Fibroblast of skin of back (primary cell): ENCODE measurements around the gene FBN2.
"Not testable (repeated sequence)": the region's sequence is repeated elsewhere in the genome, so short reads cannot be mapped to it uniquely, and the experiment has no call there.

Experiments used
- DNase-seq: peaks from one replicate; pipeline ENCODE4 v3.0.0-alpha.2; 2013

Gene FBN2

DNA sequence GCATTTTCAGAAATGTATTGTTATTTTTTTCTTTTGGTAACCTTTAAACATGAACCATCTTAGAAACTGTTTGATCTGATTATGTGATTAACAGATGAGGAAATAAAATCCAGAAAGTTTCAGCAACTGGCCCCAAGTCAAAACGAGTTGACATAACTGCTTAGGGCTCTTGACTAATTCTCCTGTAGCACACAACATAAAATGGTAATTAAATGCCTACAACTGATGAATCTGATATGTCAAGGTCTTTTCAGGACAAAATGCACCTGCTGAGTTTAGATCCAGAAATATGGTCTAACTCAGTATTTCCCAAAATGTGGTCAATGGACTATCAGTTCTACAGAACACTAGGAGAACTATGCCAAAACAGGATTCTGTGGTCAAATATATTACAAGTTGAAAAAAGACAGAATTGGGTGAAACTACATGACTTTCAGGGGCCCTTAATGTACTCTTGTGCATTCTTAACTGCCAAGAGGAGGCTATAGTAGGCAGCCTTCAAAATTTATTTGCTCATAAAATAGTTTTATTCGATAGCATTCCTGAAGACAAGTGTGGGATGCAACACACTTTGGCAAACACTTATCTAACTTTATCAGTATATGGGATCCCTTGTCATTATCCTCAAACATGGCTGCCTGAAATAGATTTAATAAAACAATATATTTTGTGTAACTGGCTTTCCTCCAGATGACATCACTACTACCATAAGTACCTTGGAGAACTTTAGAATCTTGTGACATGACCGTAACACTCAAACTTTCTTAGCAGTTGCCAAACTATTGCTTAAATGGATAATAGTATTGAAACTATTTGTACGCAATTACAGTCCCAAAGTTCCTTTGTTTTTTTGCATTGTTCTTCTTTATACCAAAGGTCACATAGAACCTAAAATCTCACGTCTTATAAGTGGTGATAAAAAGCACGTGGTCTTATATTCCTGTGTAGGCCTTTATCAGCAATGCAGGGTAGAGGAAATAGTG lies 59.4 kb downstream of the FBN2 start:
- DNase-seq: no peak

DNA sequence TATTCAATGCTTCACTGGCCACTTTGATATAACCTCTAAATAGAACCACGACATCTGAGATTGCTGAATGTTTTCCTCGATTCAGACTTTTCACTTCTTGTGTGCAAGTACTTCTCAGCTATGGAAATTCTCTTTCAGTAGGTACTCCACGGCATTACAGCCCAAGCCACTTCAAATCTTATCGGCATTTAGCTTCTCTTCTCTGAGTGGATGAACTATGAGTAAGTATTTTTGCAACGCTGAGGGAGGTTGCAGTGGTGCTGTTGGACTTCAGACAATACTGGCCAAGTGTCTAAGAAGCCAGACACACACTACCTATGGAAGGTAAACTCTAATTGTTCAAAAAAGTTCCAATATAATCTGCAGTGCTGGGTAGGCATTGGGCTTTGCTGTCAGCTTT lies 60.1 kb downstream of the FBN2 start:
- DNase-seq: no peak

DNA sequence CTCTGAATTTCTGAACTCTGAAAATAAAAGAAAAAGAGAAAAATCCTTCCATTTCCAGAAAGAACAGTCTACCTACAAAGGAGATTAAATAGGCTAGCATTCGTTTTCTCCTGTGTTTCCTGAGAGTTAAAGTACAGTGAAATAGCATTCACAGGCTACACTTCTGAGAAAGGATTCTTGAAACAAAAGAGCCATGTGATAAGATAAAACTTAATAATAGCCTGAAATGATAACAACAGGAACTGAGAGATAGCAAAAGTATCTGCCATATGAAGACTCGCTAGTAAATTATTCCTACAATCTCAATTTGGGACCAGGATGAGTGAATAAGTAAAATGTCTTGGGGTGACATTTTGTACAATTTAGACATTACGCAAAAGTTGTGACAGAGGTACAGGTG lies 62.4 kb downstream of the FBN2 start:
- DNase-seq: no peak

- no peak for DNase-seq
Measured at GRCh38 chr5:128472919-128473318, 65.1 kb downstream of the FBN2 start.

- DNase-seq: no peak
Measured at GRCh38 chr5:128472036-128472435, 66.0 kb downstream of the FBN2 start.

- DNase-seq: peak; percentile 93
Measured at GRCh38 chr5:128470663-128471062, 67.4 kb downstream of the FBN2 start.

- DNase-seq: peak; percentile 82
Measured at GRCh38 chr5:128469912-128470311, 68.1 kb downstream of the FBN2 start.

- DNase-seq: no peak
Measured at GRCh38 chr5:128466980-128467379, 71.1 kb downstream of the FBN2 start.

GRCh38 chr5:128466554-128466953 lies 71.5 kb downstream of the FBN2 start:
- DNase-seq: no peak

DNA sequence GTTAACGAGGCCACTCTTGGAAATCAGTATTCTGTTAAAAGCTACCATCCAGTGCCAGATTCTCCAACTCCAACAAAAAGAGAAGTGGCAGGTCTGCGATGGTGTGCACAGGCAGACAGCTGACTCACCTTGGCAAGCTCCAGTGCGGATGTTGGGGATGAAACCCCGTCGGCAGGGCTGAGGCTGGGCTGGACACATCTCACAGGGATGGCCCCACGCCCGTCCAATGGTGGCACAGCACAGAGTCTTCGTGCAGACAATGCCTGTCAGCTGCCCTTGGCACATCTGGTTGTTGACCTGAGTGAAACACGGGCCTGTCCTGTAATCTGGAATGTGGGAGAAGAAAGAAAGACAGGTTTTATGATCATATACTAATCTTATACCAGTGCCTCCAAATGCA lies 73.4 kb downstream of the FBN2 start:
- DNase-seq: no peak

- DNase-seq: peak; percentile 35
Measured at GRCh38 chr5:128462330-128462729, 75.7 kb downstream of the FBN2 start.

DNA sequence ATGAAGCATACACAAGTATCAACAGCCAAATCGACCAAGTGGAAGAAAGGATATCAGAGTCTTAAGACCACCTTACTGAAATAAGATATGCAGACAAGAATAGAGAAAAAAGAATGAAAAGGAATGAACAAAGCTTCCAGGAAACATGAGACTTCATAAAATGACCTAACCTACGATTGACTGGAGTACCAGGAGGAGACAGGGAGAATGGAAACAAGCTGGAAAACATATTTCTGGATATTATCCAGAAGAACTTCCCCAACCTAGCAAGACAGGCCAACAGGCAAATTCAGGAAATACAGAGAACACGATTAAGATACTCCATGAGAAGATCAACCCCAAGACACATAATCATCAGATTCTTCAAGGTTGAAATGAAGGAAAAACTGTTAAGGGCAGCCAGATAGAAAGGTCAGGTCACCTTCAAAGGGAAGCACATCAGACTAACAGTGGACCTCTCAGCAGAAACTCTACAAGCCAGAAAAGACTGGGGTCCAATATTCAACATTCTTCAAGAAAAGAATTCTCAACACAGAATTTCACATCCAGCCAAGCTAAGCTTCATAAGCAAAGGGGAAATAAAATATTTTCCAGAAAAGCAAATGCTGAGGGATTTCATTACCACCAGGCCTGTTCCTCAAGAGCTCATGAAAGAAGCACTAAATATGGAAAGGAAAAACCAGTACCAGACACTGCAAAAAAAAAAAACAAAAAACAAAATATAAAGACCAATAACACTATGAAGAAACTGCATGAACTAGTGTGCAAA lies 80.7 kb downstream of the FBN2 start:
- DNase-seq: not testable (repeated sequence)

- no peak for DNase-seq
Measured at GRCh38 chr5:128455841-128456361, 82.1 kb downstream of the FBN2 start.

DNA sequence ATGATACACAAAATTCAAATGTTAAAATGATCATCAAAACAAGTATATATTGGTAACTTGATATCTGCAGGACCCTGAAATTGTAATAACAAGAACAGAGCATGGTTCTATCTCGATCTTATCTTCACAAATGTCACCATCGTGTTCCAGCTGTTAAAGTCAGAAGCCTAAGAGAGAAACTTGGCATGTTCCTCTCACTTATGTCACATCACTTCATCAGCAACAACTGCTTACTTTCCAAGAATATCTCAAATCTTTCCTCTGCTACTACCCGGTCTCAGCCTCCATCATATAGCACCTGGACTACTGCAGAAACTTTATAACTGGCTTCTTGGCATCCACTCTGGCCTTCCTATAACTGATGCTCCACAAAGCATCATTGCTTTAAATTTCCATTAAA lies 84.9 kb downstream of the FBN2 start:
- DNase-seq: no peak

DNA sequence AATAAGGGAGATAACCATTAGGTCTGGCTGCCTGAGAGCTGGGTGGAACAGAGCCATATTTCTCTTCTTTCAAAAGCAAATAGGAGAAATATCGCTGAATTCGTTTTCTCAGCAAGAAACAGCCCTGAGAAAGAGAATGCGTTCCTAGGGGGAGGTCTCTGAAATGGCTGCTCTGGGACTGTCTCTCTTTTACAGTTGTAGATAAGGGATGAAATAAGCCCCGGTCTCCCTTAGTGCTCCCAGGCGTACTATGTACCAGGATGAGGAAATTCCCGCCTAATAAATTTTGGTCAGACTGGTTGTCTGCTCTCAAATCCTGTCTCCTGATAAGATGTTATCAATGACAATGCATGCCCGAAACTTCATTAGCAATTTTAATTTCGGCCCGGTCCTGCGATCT lies 90.8 kb downstream of the FBN2 start:
- DNase-seq: not testable (repeated sequence)

DNA sequence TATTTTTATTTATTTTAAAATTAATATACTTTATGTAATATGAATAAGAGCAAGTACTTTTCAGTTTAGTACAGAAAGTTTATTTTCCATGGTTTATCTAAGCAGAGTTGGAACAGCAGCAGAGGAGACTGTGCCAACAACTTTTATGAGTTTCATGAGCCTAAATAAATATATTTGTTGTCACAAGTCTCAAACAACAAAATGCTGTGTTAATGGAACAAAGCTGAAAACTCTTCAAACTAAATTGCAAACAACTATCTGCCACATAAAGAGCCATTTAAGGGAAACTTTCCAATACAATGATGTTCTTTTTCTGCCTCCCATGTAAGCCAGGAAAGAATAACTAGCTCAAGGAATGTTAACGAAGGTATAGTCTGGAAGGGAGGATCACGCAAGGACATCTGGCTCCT lies 96.1 kb downstream of the FBN2 start:
- DNase-seq: no peak

DNA sequence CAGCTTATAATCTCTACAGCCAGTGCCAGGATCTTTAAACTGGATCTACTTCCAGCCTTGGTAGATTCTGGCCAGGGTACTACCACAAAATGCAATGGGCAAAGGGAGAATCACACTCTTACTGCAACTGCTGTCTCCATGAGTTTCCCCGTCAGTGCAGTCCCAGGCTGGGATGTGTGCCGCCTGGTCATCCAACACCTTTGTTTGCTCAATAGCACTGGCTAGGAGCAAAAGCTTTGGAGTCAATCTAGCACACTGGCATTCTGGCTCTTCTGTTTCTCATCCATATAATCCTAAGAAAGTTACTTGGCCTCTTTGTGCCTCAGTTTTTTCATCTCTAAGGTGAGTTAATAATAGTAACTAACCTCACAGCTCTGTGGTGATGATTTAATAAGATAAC lies 96.9 kb downstream of the FBN2 start:
- no peak for DNase-seq

- peak; percentile 83 for DNase-seq
Measured at GRCh38 chr5:128436749-128437188, 101.3 kb downstream of the FBN2 start.

DNA sequence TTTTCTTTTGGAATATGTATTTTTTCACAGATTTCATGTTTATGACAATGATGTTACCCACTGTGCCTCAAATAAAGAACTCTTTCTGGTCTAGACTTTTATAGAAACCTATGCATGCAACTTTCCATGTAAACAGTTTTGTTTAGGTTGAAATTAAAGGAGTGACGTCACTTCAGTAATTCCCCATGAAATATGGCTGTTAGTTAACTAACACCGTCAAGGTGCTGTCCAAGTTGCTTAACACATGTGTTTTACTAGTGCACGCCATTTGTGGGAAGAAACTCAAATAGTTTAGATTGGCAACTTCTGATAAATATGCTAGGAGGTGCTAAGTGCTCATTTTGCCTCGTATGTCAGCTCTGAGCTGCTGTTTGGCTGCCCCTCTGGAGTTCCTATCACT lies 102.2 kb downstream of the FBN2 start:
- DNase-seq: no peak

- no peak for DNase-seq
Measured at GRCh38 chr5:128434993-128435392, 103.1 kb downstream of the FBN2 start.

GRCh38 chr5:128432913-128433440 lies 105.1 kb downstream of the FBN2 start:
- DNase-seq: no peak

GRCh38 chr5:128427921-128428320 lies 110.1 kb downstream of the FBN2 start:
- peak; percentile 17 for DNase-seq

- DNase-seq: no peak
Measured at GRCh38 chr5:128426090-128426534, 111.9 kb downstream of the FBN2 start.
